Mesenteric fat pad (tissue), 1 donor: ENCODE results near the gene CENPB. TPM values are rescaled to one million over a fixed set of nuclear protein-coding genes. Genes with fewer than 3 reads are reported as not detected.
A peak's percentile ranks its signal among the peaks of the same experiment; 100 is the strongest.
"Not testable (repeated sequence)": the region's sequence is repeated elsewhere in the genome, so short reads cannot be mapped to it uniquely, and the experiment has no call there.

ENCODE experiments used
- DNase-seq: peaks from one replicate; pipeline ENCODE4 v3.0.0-alpha.2; 2020; ENCODE audit warnings: low spot score
- long read RNA-seq: library from polyadenylated mRNA; unstranded; transcript quantifications from one replicate; pipeline ENCODE4 v2.0.0, GENCODE V29; 2020
- total RNA-seq: library from RNA; stranded (reverse); fragmentation: NEBNext Ultra II Directional; extraction: Animal tissue kit (Norgen Biotek cat#: 25700); gene quantifications from one replicate; pipeline ENCODE4 v1.2.1, GENCODE V29; 2021
- donor health status: DM: yes; HTN: yes; CAD: no.

The CENPB gene
- 97.3 TPM for total RNA-seq
- long read RNA-seq, partial matches to known transcripts: 0 of 4 reads
- long read RNA-seq, other reads (novel, unspliced or antisense): 0 of 4 reads

- peak; percentile 95 for DNase-seq
These were observed at the start of gene CENPB for GRCh38 chr20:3786665-3787323. CENPB (minus strand) TSS chr20:3786740; CDS start chr20:3786483, 257 bp downstream.

GRCh38 chr20:3836132-3836531, 49.6 kb upstream of the CENPB start:
- DNase-seq: no peak

GRCh38 chr20:3829891-3830290, 43.4 kb upstream of the CENPB start:
- not testable (repeated sequence) for DNase-seq

- no peak for DNase-seq
These were observed 42.3 kb upstream of the CENPB start for GRCh38 chr20:3828798-3829197.

- DNase-seq: no peak
These were observed 39.9 kb upstream of the CENPB start for GRCh38 chr20:3826420-3826819.

GRCh38 chr20:3825526-3825925, 39.0 kb upstream of the CENPB start:
- no peak for DNase-seq

DNA sequence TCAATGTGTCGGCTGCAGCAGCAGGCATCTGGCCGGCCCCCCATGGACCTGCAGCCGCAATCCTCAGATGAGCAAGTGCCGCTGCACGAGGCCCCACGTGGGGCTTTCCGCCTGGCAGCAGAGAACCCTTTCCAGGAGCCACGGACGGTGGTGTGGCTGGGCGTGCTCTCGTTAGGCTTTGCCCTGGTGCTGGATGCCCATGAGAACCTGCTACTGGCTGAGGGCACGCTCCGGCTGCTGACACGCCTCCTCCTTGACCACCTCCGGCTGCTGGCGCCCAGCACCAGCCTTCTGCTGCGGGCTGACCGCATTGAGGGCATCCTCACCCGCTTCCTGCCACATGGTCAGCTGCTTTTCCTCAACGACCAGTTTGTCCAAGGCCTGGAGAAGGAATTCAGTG, 37.3 kb upstream of the CENPB start:
- no peak for DNase-seq

DNA sequence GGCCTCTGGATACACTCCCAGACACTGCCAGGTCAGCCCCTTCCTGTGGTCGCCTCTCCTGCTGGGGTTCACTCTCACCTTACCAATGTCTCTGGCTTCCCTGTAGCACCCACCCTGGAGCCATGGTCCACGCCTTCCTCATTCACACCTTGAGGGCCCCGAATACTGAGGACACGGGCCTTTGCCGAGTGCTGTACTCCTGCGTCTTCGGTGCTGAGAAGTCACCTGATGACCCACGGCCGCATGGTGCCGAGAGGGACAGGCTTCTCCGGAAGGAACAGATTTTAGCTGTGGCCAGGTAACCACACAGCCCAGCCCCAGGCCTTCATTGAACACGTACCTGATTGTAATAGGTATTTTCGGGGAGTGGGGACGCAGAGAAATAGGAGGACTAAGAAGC, 35.5 kb upstream of the CENPB start:
- DNase-seq: no peak

- DNase-seq: no peak
These were observed 34.6 kb upstream of the CENPB start for GRCh38 chr20:3820901-3821727.

DNA sequence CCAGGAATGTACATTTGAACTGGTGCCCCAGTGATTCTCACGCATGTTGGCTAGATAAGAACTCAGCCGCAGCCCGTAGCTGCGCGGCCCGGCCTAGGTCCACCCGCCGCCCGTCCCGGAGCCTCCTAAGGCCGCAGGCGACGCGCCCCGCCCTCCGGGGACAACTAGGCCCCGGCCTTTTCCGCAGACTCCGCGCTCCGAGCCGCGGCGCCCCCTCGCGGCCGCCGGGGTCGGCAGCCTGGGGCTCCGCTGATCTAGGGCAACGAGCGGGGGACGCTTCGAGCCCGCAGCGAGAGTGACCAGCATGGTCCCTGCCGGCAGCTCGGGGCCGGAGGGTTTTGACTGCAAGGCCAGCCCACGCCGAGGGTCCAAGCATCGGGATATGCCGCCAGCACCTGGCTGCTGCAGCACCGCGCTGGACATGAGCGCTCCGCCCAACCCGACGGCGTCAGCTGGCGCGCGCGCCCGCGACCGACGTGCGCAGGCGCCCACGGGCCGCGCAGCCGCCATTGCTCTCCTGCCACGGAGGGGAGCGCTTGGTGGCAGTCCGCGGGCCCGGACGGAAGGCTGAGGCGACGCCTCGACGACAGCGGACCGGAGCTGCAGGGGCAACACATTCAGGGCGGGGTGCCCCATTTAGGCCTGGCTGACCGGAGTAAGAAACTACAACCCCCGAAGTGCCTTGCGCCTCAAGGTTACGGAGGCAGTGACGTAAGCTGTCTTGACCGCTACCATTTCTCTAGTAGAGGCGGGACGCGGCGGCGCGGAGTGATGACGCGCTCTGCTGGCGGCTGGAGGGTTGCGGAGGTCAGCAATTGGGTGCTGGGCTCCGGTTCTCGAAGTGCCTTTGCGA, 33.7 kb upstream of the CENPB start, which contains the start of gene AP5S1:
AP5S1 (plus strand) TSS at position 500 of the 853 bp plus-strand sequence. CDS start 1,571 bp downstream, outside the sequence.
- DNase-seq: peak; percentile 99

GRCh38 chr20:3819411-3820047, 33.0 kb upstream of the CENPB start:
- no peak for DNase-seq

GRCh38 chr20:3818155-3819151, 31.9 kb upstream of the CENPB start:
- DNase-seq: no peak

- no peak for DNase-seq
These were observed 29.3 kb upstream of the CENPB start for GRCh38 chr20:3815703-3816315.

- DNase-seq: no peak
These were observed 28.5 kb upstream of the CENPB start for GRCh38 chr20:3814928-3815495.

DNA sequence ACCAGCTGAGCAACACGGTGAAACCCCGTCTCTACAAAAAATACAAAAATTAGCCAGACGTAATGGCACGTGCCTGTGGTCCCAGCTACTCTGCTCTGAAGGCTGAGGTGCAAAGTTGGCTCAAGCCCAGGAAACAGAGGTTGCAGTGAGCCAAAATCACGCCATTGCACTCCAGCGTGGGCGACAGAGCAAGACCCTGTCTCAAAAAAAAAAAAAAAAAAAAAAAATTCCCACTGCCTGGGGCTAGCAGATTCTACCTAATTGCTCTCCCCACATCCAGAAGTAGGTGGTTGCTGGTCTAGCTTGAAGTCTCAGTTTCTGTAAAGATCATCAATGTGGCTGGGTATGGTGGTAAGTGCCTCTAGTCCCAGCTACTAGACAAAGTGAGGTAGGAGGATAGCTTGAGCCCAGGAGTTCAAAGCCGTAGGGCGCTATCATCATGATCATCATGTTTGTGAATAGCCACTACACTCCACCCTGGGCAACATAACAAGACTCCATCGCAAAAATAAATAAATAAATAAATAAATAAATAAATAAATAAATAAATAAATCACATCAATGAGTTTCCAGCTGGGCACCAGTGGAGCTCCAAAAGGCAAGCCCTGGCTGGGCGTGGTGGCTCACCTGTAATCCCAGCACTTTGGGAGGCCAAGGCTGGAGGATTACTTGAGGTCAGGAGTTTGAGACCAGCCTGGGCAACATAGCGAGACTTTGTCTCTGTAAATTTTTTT, 27.5 kb upstream of the CENPB start:
- DNase-seq: no peak

- DNase-seq: no peak
These were observed 26.7 kb upstream of the CENPB start for GRCh38 chr20:3812975-3813847.

GRCh38 chr20:3812259-3812681, 25.7 kb upstream of the CENPB start:
- DNase-seq: no peak
